GM12878 (cell line): ENCODE measurements around the gene ISLR. TPM values are rescaled to one million over a fixed set of nuclear protein-coding genes. Genes with fewer than 3 reads are reported as not detected.

Experiments used
- ATAC-seq: fragments of 200-7000 bp; cut with Tn5 transposase; 3 replicates; pipeline ENCODE4 v1.9.1; 2020; ENCODE audit warnings: mild to moderate bottlenecking, moderate library complexity
- BruUV-seq: library from RNA; stranded (reverse); fragments of 400-500 nt; replicated peaks from 2 replicates; lab custom pipeline; 2021; lab: Mats Ljungman, UMichigan
- CTCF ChIA-PET: fragments of 300-600 bp; sonication (Branson Sonifier 250); formaldehyde crosslinking; extraction: SDS; loops from one replicate; lab custom pipeline; 2021; ENCODE audit warnings: inconsistent platforms; lab: Yijun Ruan, JAX
- POLR2A ChIA-PET: fragments of 350-600 bp; formaldehyde crosslinking; extraction: SDS; loops from one replicate; lab custom pipeline; 2021; ENCODE audit warnings: inconsistent platforms; lab: Charles Lee
- RAD21 ChIA-PET: fragments of 300-600 bp; sonication (Branson Sonifier 250); formaldehyde crosslinking; loops from one replicate; lab custom pipeline; 2023; ENCODE audit warnings: antibody characterized with exemption; ENCODE audit not compliant: unreplicated experiment; lab: Charles Lee
- SMC1A ChIA-PET: fragments of 300-600 bp; sonication (Branson Sonifier 250); formaldehyde crosslinking; loops from one replicate; lab custom pipeline; 2023; ENCODE audit not compliant: unreplicated experiment, uncharacterized antibody; lab: Charles Lee
- DNase-seq: peaks from one replicate; pipeline ENCODE4 v3.0.0-alpha.2; 2011; ENCODE audit warnings: low read depth, low spot score
- FAIRE-seq: peaks from 3 replicates; lab custom pipeline; 2011; peaks lifted over from hg19 to GRCh38; lab: Jason Lieb, UNC
- H2AFZ ChIP-seq: 2 replicates; pipeline ENCODE4 v1.6.0; 2011; ENCODE audit warnings: low read depth, low read length, control low read depth; ENCODE audit not compliant: control insufficient read depth
- H3K27ac ChIP-seq: 2 replicates; pipeline ENCODE4 v1.5.1; 2011; ENCODE audit warnings: control low read depth; ENCODE audit not compliant: control insufficient read depth, insufficient read depth
- H3K27me3 ChIP-seq, 2 experiments: replicated peaks in 1 of 2; 2 replicates each; pipeline versions ENCODE4 v1.6.0 to v1.6.1; 2011; ENCODE audit warnings: low read length in 1 of 2; ENCODE audit not compliant: control insufficient read depth in 2 of 2, insufficient read depth in 2 of 2
- H3K36me3 ChIP-seq, 2 experiments: 2 replicates each; pipeline ENCODE4 v1.5.1; 2011; ENCODE audit warnings: low read length in 1 of 2; ENCODE audit not compliant: control insufficient read depth in 2 of 2, insufficient read depth in 2 of 2
- H3K4me1 ChIP-seq: 2 replicates; pipeline ENCODE4 v1.6.1; 2011; ENCODE audit warnings: mild to moderate bottlenecking, low read length, moderate library complexity, mixed read lengths; ENCODE audit not compliant: control insufficient read depth, insufficient read depth
- H3K4me2 ChIP-seq: 2 replicates; pipeline ENCODE4 v1.6.0; 2011; ENCODE audit warnings: control low read depth; ENCODE audit not compliant: control insufficient read depth, insufficient read depth
- H3K4me3 ChIP-seq: fragments of 200-600 bp; sonication (generic); 2 replicates; pipeline ENCODE4 v1.5.1; 2016
- H3K79me2 ChIP-seq: 2 replicates; pipeline ENCODE4 v1.6.0; 2011; ENCODE audit warnings: low read length; ENCODE audit not compliant: control insufficient read depth, insufficient read depth
- H3K9ac ChIP-seq: 2 replicates; pipeline ENCODE4 v1.8.0; 2011; ENCODE audit warnings: low read length, control low read depth, mixed read lengths; ENCODE audit not compliant: control insufficient read depth, insufficient read depth
- H3K9me3 ChIP-seq: replicated peaks from 3 replicates; pipeline ENCODE4 v1.5.1; 2011; ENCODE audit warnings: mild to moderate bottlenecking, low read length; ENCODE audit not compliant: control insufficient read depth, insufficient read depth
- H4K20me1 ChIP-seq: 2 replicates; pipeline ENCODE4 v1.6.0; 2011; ENCODE audit not compliant: control insufficient read depth, insufficient read depth
- CBFB ChIP-seq: IDR thresholded peaks from 2 replicates; pipeline ENCODE4 v1.6.1; 2016; ENCODE audit warnings: antibody characterized with exemption, low read depth
- CBX3 ChIP-seq: fragments of 200-600 bp; sonication (generic); IDR thresholded peaks from 2 replicates; pipeline ENCODE4 v1.6.1; 2016; ENCODE audit warnings: low read depth, borderline replicate concordance
- CREM ChIP-seq: IDR thresholded peaks from 2 replicates; pipeline ENCODE4 v1.6.1; 2014; ENCODE audit warnings: antibody characterized with exemption, low read depth
- DPF2 ChIP-seq: fragments of 450-650 bp; IDR thresholded peaks from 2 replicates; pipeline ENCODE4 v1.6.1; 2017; ENCODE audit warnings: mild to moderate bottlenecking
- KLF5 ChIP-seq: fragments of 450-650 bp; IDR thresholded peaks from 2 replicates; pipeline ENCODE4 v1.6.1; 2014; ENCODE audit warnings: mild to moderate bottlenecking; ENCODE audit not compliant: partially characterized antibody
- MEF2B ChIP-seq: fragments of 450-650 bp; IDR thresholded peaks from 2 replicates; pipeline ENCODE4 v1.6.1; 2018; ENCODE audit warnings: mild to moderate bottlenecking, moderate library complexity; ENCODE audit not compliant: partially characterized antibody, poor library complexity, severe bottlenecking
- NR2F1 ChIP-seq: fragments of 450-650 bp; conservative IDR thresholded peaks from 2 replicates; pipeline ENCODE4 v1.6.1; 2017; ENCODE audit warnings: mild to moderate bottlenecking
- SREBF2 ChIP-seq: IDR thresholded peaks from 2 replicates; pipeline ENCODE4 v1.6.1; 2012; ENCODE audit warnings: mild to moderate bottlenecking, low read length
- WGBS: methylation state at CpG from one replicate; pipeline ENCODE4 v1.1.6; 2016; ENCODE audit warnings: low lambda C conversion rate; ENCODE audit not compliant: insufficient replicate concordance, insufficient coverage; ENCODE audit errors: missing lambda C conversion rate; 5-methylcytosine and 5-hydroxymethylcytosine counted together
- in situ Hi-C: fragments of 300-500 bp; cut with MboI; formaldehyde crosslinking; loops from 9 replicates; pipeline ENCODE4 v1.14.3; 2018; ENCODE audit warnings: mixed read lengths
- intact Hi-C: fragments of 100-400 bp; cut with micrococcal nuclease; formaldehyde crosslinking; loops from one replicate; pipeline ENCODE4 v1.14.2; 2022; ENCODE audit not compliant: unreplicated experiment
- polyA plus RNA-seq, 11 experiments: library from polyadenylated mRNA; depleted of rRNA in 4 of 11; unstranded in 6 of 11; stranded (reverse) in 5 of 11; fragments of >200 nt; fragmentation: Nextera tagmentation in 4 of 11; fragmentation: Illumina TruSeq in 1 of 11; extraction: Ambion mirVana in 4 of 11; extraction: Trizol in 1 of 11; gene quantifications; 1 replicate in 1 of 11; 2 replicates in 10 of 11; pipeline versions ENCODE4 v1.2.1 to v1.2.3, GENCODE V29; 2011 to 2016; ENCODE audit warnings: inconsistent platforms in 2 of 11, missing spikeins in 2 of 11, low read depth in 1 of 11
- total RNA-seq, 4 experiments: library from RNA; depleted of rRNA in 3 of 4; stranded (reverse); fragments of >200 nt in 3 of 4; fragmentation: Illumina TruSeq in 1 of 4; extraction: Trizol in 1 of 4; gene quantifications; 2 replicates each; pipeline versions ENCODE4 v1.2.1 to v1.2.3, GENCODE V29; 2013 to 2021
- TF ChIP-seq, protein P1 (sequence below): fragments of 450-650 bp; formaldehyde crosslinking; IDR thresholded peaks from 2 replicates; pipeline ENCODE4 v1.4.0; 2020; ENCODE audit warnings: mild to moderate bottlenecking, moderate library complexity
- TF ChIP-seq, protein P2 (sequence below): fragments of 450-650 bp; IDR thresholded peaks from 2 replicates; pipeline ENCODE4 v1.6.1; 2016; ENCODE audit warnings: mild to moderate bottlenecking

The ISLR gene
- total and polyA plus RNA-seq, 10 of the 15 experiments (the other 5 are each of a cell fraction or from before 2014, with no cell fraction given), result 0.03 to 1.8 (median 0.54) TPM

- Histone ChIP-seq H3K27me3 (no peaks in the 10 kb centered on the region; a peak in 1 of 4 replicates), H3K36me3 (no peaks in the 10 kb centered on the region), H3K9me3 (no peaks in the 10 kb centered on the region), H2AFZ (no peak overlapping the region), H3K4me2 (no peak overlapping the region), H3K27ac (no peak overlapping the region), H3K79me2 (no peaks in the 10 kb centered on the region), H4K20me1 (no peaks in the 10 kb centered on the region), H3K9ac (no peak overlapping the region), H3K4me3 (no peak overlapping the region), H3K4me1 (peaks cover 29% of the 10 kb centered on the region)
- TF ChIP-seq CREM (no peak), CBFB (no peak), CBX3 (no peak), NR2F1 (no peak), DPF2 (no peak), SREBF2 (no peak), MEF2B (no peak), KLF5 (no peak)
- TF ChIP-seq, protein P1, sequence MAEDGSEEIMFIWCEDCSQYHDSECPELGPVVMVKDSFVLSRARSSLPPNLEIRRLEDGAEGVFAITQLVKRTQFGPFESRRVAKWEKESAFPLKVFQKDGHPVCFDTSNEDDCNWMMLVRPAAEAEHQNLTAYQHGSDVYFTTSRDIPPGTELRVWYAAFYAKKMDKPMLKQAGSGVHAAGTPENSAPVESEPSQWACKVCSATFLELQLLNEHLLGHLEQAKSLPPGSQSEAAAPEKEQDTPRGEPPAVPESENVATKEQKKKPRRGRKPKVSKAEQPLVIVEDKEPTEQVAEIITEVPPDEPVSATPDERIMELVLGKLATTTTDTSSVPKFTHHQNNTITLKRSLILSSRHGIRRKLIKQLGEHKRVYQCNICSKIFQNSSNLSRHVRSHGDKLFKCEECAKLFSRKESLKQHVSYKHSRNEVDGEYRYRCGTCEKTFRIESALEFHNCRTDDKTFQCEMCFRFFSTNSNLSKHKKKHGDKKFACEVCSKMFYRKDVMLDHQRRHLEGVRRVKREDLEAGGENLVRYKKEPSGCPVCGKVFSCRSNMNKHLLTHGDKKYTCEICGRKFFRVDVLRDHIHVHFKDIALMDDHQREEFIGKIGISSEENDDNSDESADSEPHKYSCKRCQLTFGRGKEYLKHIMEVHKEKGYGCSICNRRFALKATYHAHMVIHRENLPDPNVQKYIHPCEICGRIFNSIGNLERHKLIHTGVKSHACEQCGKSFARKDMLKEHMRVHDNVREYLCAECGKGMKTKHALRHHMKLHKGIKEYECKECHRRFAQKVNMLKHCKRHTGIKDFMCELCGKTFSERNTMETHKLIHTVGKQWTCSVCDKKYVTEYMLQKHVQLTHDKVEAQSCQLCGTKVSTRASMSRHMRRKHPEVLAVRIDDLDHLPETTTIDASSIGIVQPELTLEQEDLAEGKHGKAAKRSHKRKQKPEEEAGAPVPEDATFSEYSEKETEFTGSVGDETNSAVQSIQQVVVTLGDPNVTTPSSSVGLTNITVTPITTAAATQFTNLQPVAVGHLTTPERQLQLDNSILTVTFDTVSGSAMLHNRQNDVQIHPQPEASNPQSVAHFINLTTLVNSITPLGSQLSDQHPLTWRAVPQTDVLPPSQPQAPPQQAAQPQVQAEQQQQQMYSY (CRISPR knock-in tag), result no peak
- TF ChIP-seq, protein P2, sequence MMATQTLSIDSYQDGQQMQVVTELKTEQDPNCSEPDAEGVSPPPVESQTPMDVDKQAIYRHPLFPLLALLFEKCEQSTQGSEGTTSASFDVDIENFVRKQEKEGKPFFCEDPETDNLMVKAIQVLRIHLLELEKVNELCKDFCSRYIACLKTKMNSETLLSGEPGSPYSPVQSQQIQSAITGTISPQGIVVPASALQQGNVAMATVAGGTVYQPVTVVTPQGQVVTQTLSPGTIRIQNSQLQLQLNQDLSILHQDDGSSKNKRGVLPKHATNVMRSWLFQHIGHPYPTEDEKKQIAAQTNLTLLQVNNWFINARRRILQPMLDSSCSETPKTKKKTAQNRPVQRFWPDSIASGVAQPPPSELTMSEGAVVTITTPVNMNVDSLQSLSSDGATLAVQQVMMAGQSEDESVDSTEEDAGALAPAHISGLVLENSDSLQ, result no peak
- in situ Hi-C loops, result no loop called here
- DNase-seq (no peak), ATAC-seq (no peak), FAIRE-seq (no peak)
- BruUV-seq, result no TSS peak
- SMC1A ChIA-PET, result no interaction called here
- RAD21 ChIA-PET, result no interaction called here
- CTCF ChIA-PET, result no interaction called here
- intact Hi-C loops, result no loop called here
- WGBS, result 7% methylated on average over 6 of the region's 6 CpGs
- POLR2A ChIA-PET, result no interaction called here
Observed at GRCh38 chr15:74206801-74207281, 33.3 kb downstream of the ISLR start.
